Measurements from ENCODE around the gene MICAL2.

Gene MICAL2

DNA sequence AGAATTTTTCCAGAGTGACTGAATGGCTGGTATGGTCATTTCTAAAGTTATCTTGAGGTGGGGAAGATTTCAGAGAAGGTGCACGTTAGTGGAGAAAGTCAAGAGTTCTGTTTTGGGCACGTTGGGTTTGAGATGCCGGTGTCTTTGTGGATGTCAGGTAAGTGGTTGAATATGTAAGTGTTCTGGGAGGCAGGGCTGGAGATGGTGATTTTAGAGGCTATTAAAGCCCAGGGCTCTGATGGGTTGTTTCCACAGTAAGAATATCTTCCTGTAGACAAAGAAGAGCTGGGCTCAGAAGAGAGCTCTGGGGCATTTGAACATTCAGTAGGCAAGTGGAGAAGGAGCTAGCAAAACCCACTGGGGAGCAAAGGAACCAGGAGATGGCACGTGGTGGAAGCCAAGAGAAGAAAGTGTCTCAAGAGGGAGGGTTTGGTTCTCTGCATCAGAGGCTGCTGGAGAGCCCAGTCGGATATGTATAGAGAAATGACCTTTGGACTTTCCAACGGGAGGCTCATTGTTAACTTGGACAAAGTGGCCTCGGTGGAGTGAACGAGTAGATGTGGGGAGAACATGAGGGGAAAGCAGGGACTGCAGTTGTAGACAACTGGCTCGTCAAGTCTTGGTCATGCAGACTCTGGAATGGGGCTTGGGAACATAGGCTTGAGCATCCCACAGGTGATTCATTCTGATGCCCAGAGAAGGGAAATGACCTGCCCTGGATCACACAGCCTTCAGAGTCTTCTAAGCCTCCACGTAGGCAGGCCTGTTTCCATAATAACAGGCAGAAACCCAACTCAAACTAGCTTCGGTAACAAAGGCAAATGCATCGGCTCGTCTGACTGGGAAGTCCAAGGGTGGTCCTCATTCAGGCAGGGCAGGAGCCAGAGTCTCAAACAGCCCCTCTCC, 168.6 kb downstream of the MICAL2 start:
- H3K9ac ChIP-seq (ENCODE audit: low read length): no peak overlapping the region
- peaks cover 17% of the 10 kb centered on the region for H3K27me3 ChIP-seq (ENCODE audit: low read depth, low read length)
- no peak overlapping the region for H3K4me3 ChIP-seq (ENCODE audit: low read length)
- no peak overlapping the region for H3K4me2 ChIP-seq (ENCODE audit: low read length)
- TF ChIP-seq, protein P1, sequence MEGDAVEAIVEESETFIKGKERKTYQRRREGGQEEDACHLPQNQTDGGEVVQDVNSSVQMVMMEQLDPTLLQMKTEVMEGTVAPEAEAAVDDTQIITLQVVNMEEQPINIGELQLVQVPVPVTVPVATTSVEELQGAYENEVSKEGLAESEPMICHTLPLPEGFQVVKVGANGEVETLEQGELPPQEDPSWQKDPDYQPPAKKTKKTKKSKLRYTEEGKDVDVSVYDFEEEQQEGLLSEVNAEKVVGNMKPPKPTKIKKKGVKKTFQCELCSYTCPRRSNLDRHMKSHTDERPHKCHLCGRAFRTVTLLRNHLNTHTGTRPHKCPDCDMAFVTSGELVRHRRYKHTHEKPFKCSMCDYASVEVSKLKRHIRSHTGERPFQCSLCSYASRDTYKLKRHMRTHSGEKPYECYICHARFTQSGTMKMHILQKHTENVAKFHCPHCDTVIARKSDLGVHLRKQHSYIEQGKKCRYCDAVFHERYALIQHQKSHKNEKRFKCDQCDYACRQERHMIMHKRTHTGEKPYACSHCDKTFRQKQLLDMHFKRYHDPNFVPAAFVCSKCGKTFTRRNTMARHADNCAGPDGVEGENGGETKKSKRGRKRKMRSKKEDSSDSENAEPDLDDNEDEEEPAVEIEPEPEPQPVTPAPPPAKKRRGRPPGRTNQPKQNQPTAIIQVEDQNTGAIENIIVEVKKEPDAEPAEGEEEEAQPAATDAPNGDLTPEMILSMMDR (IDR thresholded peaks at IDR 0.05; ENCODE audit: low read depth, low read length): no peak
- TF ChIP-seq EZH2phosphoT487 (IDR thresholded peaks at IDR 0.05; ENCODE audit: low read depth): no peak
- H3K4me1 ChIP-seq (ENCODE audit: low read length): no peaks in the 10 kb centered on the region
- no peaks in the 10 kb centered on the region for H4K20me1 ChIP-seq (ENCODE audit: insufficient read depth, low read length)
- no peaks in the 10 kb centered on the region for H3K79me2 ChIP-seq (ENCODE audit: low read length)
- no peak overlapping the region for H2AFZ ChIP-seq (ENCODE audit: low read depth, low read length)
- H3K27ac ChIP-seq (ENCODE audit: low read length): no peak overlapping the region
- H3K9me3 ChIP-seq (ENCODE audit: insufficient read depth, low read length): no peaks in the 10 kb centered on the region
- H3K36me3 ChIP-seq (replicated peaks; ENCODE audit: low read depth, low read length): no peaks in the 10 kb centered on the region

DNA sequence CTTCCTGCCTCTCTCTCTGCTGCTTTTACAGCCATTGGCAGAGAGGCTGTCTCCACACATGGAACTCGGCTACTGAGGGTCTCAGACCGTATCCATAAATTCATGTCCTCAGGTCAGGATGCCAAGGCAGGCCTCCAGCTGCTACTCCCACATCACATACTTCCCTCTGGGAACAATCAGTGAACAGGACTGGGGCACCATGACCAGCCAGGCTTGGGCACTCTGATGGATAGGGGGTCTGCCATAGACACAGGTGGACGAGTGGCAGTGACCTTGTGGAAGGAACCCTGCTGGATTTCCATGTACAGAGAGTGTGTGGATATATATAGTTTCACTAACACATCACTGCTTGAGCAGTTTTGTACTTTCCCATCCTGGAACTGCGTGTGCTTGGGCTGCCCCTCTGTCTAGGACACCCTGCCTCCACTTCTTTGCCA, 169.3 kb downstream of the MICAL2 start:
- H3K4me2 ChIP-seq (ENCODE audit: low read length): no peak overlapping the region
- H3K27me3 ChIP-seq (ENCODE audit: low read depth, low read length): peaks cover 24% of the 10 kb centered on the region
- no peaks in the 10 kb centered on the region for H4K20me1 ChIP-seq (ENCODE audit: insufficient read depth, low read length)
- no peak overlapping the region for H2AFZ ChIP-seq (ENCODE audit: low read depth, low read length)
- no peak overlapping the region for H3K9ac ChIP-seq (ENCODE audit: low read length)
- no peak overlapping the region for H3K4me3 ChIP-seq (ENCODE audit: low read length)
- no peaks in the 10 kb centered on the region for H3K36me3 ChIP-seq (replicated peaks; ENCODE audit: low read depth, low read length)
- H3K4me1 ChIP-seq (ENCODE audit: low read length): no peaks in the 10 kb centered on the region
- no peaks in the 10 kb centered on the region for H3K79me2 ChIP-seq (ENCODE audit: low read length)
- TF ChIP-seq, protein P1 (IDR thresholded peaks at IDR 0.05; ENCODE audit: low read depth, low read length): no peak
- TF ChIP-seq EZH2phosphoT487 (IDR thresholded peaks at IDR 0.05; ENCODE audit: low read depth): no peak
- H3K27ac ChIP-seq (ENCODE audit: low read length): no peak overlapping the region
- H3K9me3 ChIP-seq (ENCODE audit: insufficient read depth, low read length): no peaks in the 10 kb centered on the region

DNA sequence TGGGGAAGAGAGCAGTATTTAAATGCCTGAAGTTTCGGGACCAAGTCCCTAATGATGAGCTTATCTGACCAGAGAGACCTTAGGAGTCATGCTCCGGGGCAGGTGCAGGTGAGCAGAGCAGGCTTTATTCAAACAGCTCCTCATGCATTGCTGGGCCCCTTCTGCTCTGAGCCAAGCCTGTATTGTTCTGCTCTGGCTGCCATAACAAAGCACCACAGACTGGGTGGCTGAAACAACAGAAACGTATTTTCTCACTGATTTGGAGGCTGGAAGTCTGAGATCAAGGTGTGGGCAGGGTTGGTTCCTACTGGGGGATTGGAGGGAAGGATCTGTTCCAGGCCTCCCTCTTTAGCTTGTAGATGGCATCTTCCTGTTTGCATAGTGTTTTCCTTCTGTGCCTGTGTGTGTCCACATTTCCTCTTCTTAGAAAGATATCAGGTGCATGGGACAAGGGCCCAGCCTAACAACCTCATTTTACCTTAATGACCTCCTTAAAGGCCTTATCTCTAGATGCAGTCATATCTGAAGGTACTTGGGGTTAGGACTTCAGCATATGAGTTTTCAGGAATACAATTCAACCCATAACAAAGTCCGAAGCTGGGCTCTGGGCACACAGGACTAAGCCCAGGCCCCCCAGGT, 169.9 kb downstream of the MICAL2 start:
- Histone ChIP-seq H3K27me3 (ENCODE audit: low read depth, low read length) (peaks cover 24% of the 10 kb centered on the region), H3K36me3 (replicated peaks; ENCODE audit: low read depth, low read length) (no peaks in the 10 kb centered on the region), H3K79me2 (ENCODE audit: low read length) (no peaks in the 10 kb centered on the region), H2AFZ (ENCODE audit: low read depth, low read length) (no peak overlapping the region), H3K27ac (ENCODE audit: low read length) (no peak overlapping the region), H4K20me1 (ENCODE audit: insufficient read depth, low read length) (no peaks in the 10 kb centered on the region), H3K4me1 (ENCODE audit: low read length) (no peaks in the 10 kb centered on the region), H3K9me3 (ENCODE audit: insufficient read depth, low read length) (no peaks in the 10 kb centered on the region), H3K4me3 (ENCODE audit: low read length) (no peak overlapping the region), H3K4me2 (ENCODE audit: low read length) (no peak overlapping the region), H3K9ac (ENCODE audit: low read length) (no peak overlapping the region)
- no peak for TF ChIP-seq EZH2phosphoT487 (IDR thresholded peaks at IDR 0.05; ENCODE audit: low read depth)
- TF ChIP-seq, protein P1 (IDR thresholded peaks at IDR 0.05; ENCODE audit: low read depth, low read length): no peak

DNA sequence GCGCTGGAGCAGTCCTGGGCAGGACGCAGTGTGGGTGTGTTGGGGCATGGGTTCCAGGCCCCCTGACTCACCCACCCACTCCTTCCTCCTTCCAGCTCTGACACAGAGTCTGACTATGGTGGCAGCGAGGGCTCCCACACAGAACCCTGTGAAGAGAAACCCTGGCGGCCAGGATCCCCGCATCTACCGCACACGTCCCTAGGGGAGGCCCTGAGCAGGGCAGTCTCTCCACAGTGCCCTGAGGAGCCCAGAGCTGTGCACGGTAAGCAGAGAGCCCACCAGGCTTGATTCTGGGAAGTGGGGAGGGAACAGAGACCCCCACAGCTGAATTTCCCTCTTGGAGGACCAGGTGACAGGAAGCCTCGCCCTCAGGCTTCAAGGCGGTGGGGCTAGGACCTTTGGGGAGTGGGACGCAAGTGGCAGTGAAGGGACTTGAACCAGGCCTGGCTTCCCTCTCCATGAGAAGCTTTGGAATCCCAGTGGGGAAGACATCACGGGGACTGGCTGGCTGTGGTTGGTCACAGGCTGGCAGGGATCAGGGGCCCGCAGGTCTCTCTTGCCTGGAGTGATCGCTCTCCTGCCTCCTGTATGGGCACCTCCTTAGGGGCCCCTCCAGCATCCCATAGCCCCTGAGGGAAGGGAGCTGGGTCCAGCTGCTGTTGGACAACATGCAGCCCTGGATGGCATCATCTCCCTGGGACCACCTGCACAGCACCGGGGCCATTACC, 170.6 kb downstream of the MICAL2 start:
- Histone ChIP-seq H3K4me1 (ENCODE audit: low read length) (no peaks in the 10 kb centered on the region), H3K79me2 (ENCODE audit: low read length) (no peaks in the 10 kb centered on the region), H3K27me3 (ENCODE audit: low read depth, low read length) (peaks cover 24% of the 10 kb centered on the region), H3K27ac (ENCODE audit: low read length) (no peak overlapping the region), H3K4me2 (ENCODE audit: low read length) (no peak overlapping the region), H3K36me3 (replicated peaks; ENCODE audit: low read depth, low read length) (no peaks in the 10 kb centered on the region), H4K20me1 (ENCODE audit: insufficient read depth, low read length) (no peaks in the 10 kb centered on the region), H3K9ac (ENCODE audit: low read length) (no peak overlapping the region), H3K4me3 (ENCODE audit: low read length) (no peak overlapping the region), H2AFZ (ENCODE audit: low read depth, low read length) (no peak overlapping the region), H3K9me3 (ENCODE audit: insufficient read depth, low read length) (no peaks in the 10 kb centered on the region)
- no peak for TF ChIP-seq EZH2phosphoT487 (IDR thresholded peaks at IDR 0.05; ENCODE audit: low read depth)
- TF ChIP-seq, protein P1 (IDR thresholded peaks at IDR 0.05; ENCODE audit: low read depth, low read length): no peak
